H1 (cell line): ENCODE results near the gene ZBTB4. TPM values are rescaled to one million over a fixed set of nuclear protein-coding genes. Genes with fewer than 3 reads are reported as not detected.

Experiments used
- CTCF ChIA-PET: fragments of 300-600 bp; sonication (Branson Sonifier 250); formaldehyde crosslinking; loops from one replicate; lab custom pipeline; 2021; ENCODE audit not compliant: partially characterized antibody; lab: Charles Lee
- POLR2A ChIA-PET: fragments of 300-600 bp; sonication (Branson Sonifier 250); formaldehyde crosslinking; loops from one replicate; lab custom pipeline; 2021; ENCODE audit warnings: inconsistent platforms; ENCODE audit not compliant: partially characterized antibody; lab: Charles Lee
- DNase-seq, 2 experiments: peaks; one replicate each; pipeline versions ENCODE4 v3.0.0 to v3.0.0-alpha.2; 2010 to 2022; ENCODE audit warnings: low spot score in 2 of 2, low read depth in 1 of 2, mixed read lengths in 1 of 2
- FAIRE-seq: peaks from 2 replicates; lab custom pipeline; 2011; peaks lifted over from hg19 to GRCh38; lab: Jason Lieb, UNC
- H2AFZ ChIP-seq: 2 replicates; pipeline ENCODE4 v1.8.1; 2012; ENCODE audit warnings: low read length, inconsistent platforms
- H2AK5ac ChIP-seq: 2 replicates; pipeline ENCODE4 v1.6.1; 2013; ENCODE audit warnings: low read depth, low read length
- H2BK120ac ChIP-seq: replicated peaks from 2 replicates; pipeline ENCODE3; 2013; ENCODE audit warnings: low read depth, low read length, inconsistent platforms
- H2BK12ac ChIP-seq: 2 replicates; pipeline ENCODE4 v1.6.1; 2013; ENCODE audit warnings: low read depth, low read length
- H2BK15ac ChIP-seq: 2 replicates; pipeline ENCODE4 v1.6.1; 2013; ENCODE audit warnings: low read length
- H2BK20ac ChIP-seq: 2 replicates; pipeline ENCODE4 v1.6.1; 2013; ENCODE audit warnings: low read length
- H2BK5ac ChIP-seq: 2 replicates; pipeline ENCODE4 v1.6.1; 2013; ENCODE audit warnings: low read depth, low read length
- H3K14ac ChIP-seq: 2 replicates; pipeline ENCODE4 v1.6.1; 2013; ENCODE audit warnings: inconsistent platforms; ENCODE audit not compliant: insufficient read length
- H3K18ac ChIP-seq: 2 replicates; pipeline ENCODE4 v1.6.1; 2013; ENCODE audit warnings: low read length; ENCODE audit errors: extremely low read depth
- H3K23ac ChIP-seq: 2 replicates; pipeline ENCODE4 v1.6.1; 2013; ENCODE audit warnings: inconsistent platforms; ENCODE audit not compliant: insufficient read length
- H3K23me2 ChIP-seq: 2 replicates; pipeline ENCODE4 v1.6.1; 2013; ENCODE audit warnings: low read depth, low read length
- H3K27ac ChIP-seq: 2 replicates; pipeline ENCODE4 v1.6.1; 2011; ENCODE audit warnings: low read depth, low read length, inconsistent platforms
- H3K27me3 ChIP-seq, 4 experiments: replicated peaks in 1 of 4; 1 replicate in 1 of 4; 2 replicates in 3 of 4; pipeline versions ENCODE4 v1.6.1 to v1.8.1; 2011 to 2013; ENCODE audit warnings: low read length in 3 of 4, mild to moderate bottlenecking in 3 of 4, inconsistent platforms in 2 of 4, mixed read lengths in 2 of 4, moderate library complexity in 1 of 4; ENCODE audit not compliant: control insufficient read depth in 3 of 4, insufficient read depth in 3 of 4; ENCODE audit errors: extremely low read depth in 1 of 4
- H3K36me3 ChIP-seq, 4 experiments: 2 replicates each; pipeline versions ENCODE4 v1.6.1 to v1.8.1; 2011 to 2013; ENCODE audit warnings: mild to moderate bottlenecking in 4 of 4, low read length in 3 of 4, moderate library complexity in 2 of 4, control low read depth in 1 of 4, inconsistent platforms in 1 of 4; ENCODE audit not compliant: insufficient read depth in 4 of 4, control insufficient read depth in 2 of 4
- H3K4ac ChIP-seq: replicated peaks from 2 replicates; pipeline ENCODE3; 2013; ENCODE audit warnings: low read length, low read depth, mixed read lengths, inconsistent platforms; ENCODE audit not compliant: insufficient read length
- H3K4me1 ChIP-seq, 4 experiments: replicated peaks in 1 of 4; 1 replicate in 1 of 4; 2 replicates in 3 of 4; pipeline versions ENCODE4 v1.6.1 to v1.8.1; 2011 to 2013; ENCODE audit warnings: low read length in 3 of 4, inconsistent platforms in 2 of 4, mixed read lengths in 1 of 4; ENCODE audit not compliant: insufficient read depth in 4 of 4, control insufficient read depth in 3 of 4
- H3K4me2 ChIP-seq, 2 experiments: 2 replicates each; pipeline versions ENCODE4 v1.6.1 to v1.8.1; 2011 to 2013; ENCODE audit warnings: low read depth in 2 of 2, low read length in 2 of 2, control low read depth in 1 of 2, inconsistent platforms in 1 of 2, mild to moderate bottlenecking in 1 of 2; ENCODE audit not compliant: insufficient read depth in 1 of 2
- H3K4me3 ChIP-seq, 4 experiments: fragments of 200-600, 300-600 bp in 1 of 4; sonication (generic), shearing (Covaris generic), sonication (Bioruptor Twin) in 1 of 4; 2 replicates each; pipeline versions ENCODE4 v1.5.1 to v1.8.1; 2011 to 2016; ENCODE audit warnings: low read length in 4 of 4, low read depth in 3 of 4, control low read depth in 2 of 4, inconsistent platforms in 2 of 4, mild to moderate bottlenecking in 2 of 4, mixed read lengths in 1 of 4, moderate library complexity in 1 of 4; ENCODE audit not compliant: insufficient read depth in 2 of 4; ENCODE audit errors: extremely low read depth in 1 of 4
- H3K56ac ChIP-seq: replicated peaks from 2 replicates; pipeline ENCODE3; 2013; ENCODE audit warnings: low read depth, mild to moderate bottlenecking, mixed read lengths, low read length, inconsistent platforms; ENCODE audit not compliant: insufficient read length
- H3K79me1 ChIP-seq: 2 replicates; pipeline ENCODE4 v1.6.1; 2013; ENCODE audit warnings: low read depth, low read length, control low read depth
- H3K79me2 ChIP-seq, 2 experiments: 2 replicates each; pipeline versions ENCODE4 v1.6.1 to v1.8.1; 2012 to 2013; ENCODE audit warnings: low read length in 2 of 2, mild to moderate bottlenecking in 2 of 2, inconsistent platforms in 1 of 2; ENCODE audit not compliant: insufficient read depth in 2 of 2, control insufficient read depth in 1 of 2
- H3K9ac ChIP-seq, 4 experiments: replicated peaks in 1 of 4; 1 replicate in 1 of 4; 2 replicates in 3 of 4; pipeline versions ENCODE4 v1.6.1 to v1.8.1; 2011 to 2013; ENCODE audit warnings: low read depth in 3 of 4, low read length in 3 of 4, control low read depth in 2 of 4, mild to moderate bottlenecking in 2 of 4, moderate library complexity in 2 of 4, inconsistent platforms in 1 of 4; ENCODE audit errors: extremely low read depth in 1 of 4
- H3K9me3 ChIP-seq, 2 experiments: 2 replicates each; pipeline versions ENCODE4 v1.6.1 to v1.8.1; 2012 to 2013; ENCODE audit warnings: mild to moderate bottlenecking in 2 of 2, moderate library complexity in 2 of 2, control low read depth in 1 of 2, inconsistent platforms in 1 of 2, low read depth in 1 of 2, low read length in 1 of 2, mixed read lengths in 1 of 2; ENCODE audit not compliant: insufficient read depth in 2 of 2
- H4K20me1 ChIP-seq, 2 experiments: replicated peaks in 1 of 2; 2 replicates each; pipeline versions ENCODE3 to v1.8.1; 2011 to 2013; ENCODE audit warnings: inconsistent platforms in 2 of 2, low read length in 2 of 2, mild to moderate bottlenecking in 1 of 2; ENCODE audit not compliant: insufficient read depth in 2 of 2, control insufficient read depth in 1 of 2
- H4K5ac ChIP-seq: 2 replicates; pipeline ENCODE4 v1.6.1; 2013; ENCODE audit warnings: low read length, low read depth, mixed read lengths, inconsistent platforms; ENCODE audit not compliant: insufficient read length
- H4K8ac ChIP-seq: 2 replicates; pipeline ENCODE4 v1.8.0; 2013; ENCODE audit warnings: mild to moderate bottlenecking, moderate library complexity, low read length, inconsistent platforms; ENCODE audit not compliant: insufficient read depth; ENCODE audit errors: extremely low read depth
- H4K91ac ChIP-seq: replicated peaks from 2 replicates; pipeline ENCODE3; 2013; ENCODE audit warnings: low read length, mixed read lengths, inconsistent platforms; ENCODE audit not compliant: insufficient read length
- ASH2L ChIP-seq: fragments of 200-600, 300-600 bp; sonication (generic); IDR thresholded peaks from one replicate; pipeline ENCODE4 v1.7.1; 2017; ENCODE audit warnings: low read length
- CEBPB ChIP-seq: IDR thresholded peaks from 2 replicates; pipeline ENCODE4 v1.6.1; 2012; ENCODE audit warnings: low read depth, low read length
- JUND ChIP-seq: IDR thresholded peaks from 2 replicates; pipeline ENCODE4 v1.6.1; 2011; ENCODE audit warnings: mild to moderate bottlenecking, improper control_type of control experiment, low read length
- KDM4A ChIP-seq: IDR thresholded peaks from one replicate; pipeline ENCODE4 v1.7.1; 2012; ENCODE audit warnings: low read depth, mild to moderate bottlenecking, moderate library complexity, low read length, inconsistent platforms; ENCODE audit not compliant: severe bottlenecking
- SAP30 ChIP-seq: fragments of 300-600 bp; sonication (generic); IDR thresholded peaks from 2 replicates; pipeline ENCODE4 v1.7.1; 2012; ENCODE audit warnings: low read length, moderate library complexity, mild to moderate bottlenecking, inconsistent platforms; ENCODE audit not compliant: insufficient read depth, insufficient replicate concordance
- SIN3A ChIP-seq, 2 experiments: IDR thresholded peaks in 1 of 2; conservative IDR thresholded peaks in 1 of 2; 2 replicates each; pipeline ENCODE4 v1.6.1; 2011 to 2012; ENCODE audit warnings: low read length in 2 of 2, improper control_type of control experiment in 1 of 2, low read depth in 1 of 2, mild to moderate bottlenecking in 1 of 2
- SP2 ChIP-seq: IDR thresholded peaks from 2 replicates; pipeline ENCODE4 v1.6.1; 2012; ENCODE audit warnings: mild to moderate bottlenecking, low read length, inconsistent platforms
- TAF1 ChIP-seq: IDR thresholded peaks from 2 replicates; pipeline ENCODE4 v1.6.1; 2011; ENCODE audit warnings: mild to moderate bottlenecking, low read depth, low read length
- WGBS, 2 experiments: shearing (Covaris generic) in 1 of 2; methylation state at CpG; one replicate each; pipeline versions ENCODE4 v1.1.6 to v1.1.7; 2013 to 2015; ENCODE audit warnings: low lambda C conversion rate in 2 of 2, mixed read lengths in 2 of 2, inconsistent platforms in 1 of 2, low coverage in 1 of 2, missing lambda C conversion rate in 1 of 2; ENCODE audit not compliant: insufficient replicate concordance in 2 of 2, insufficient coverage in 1 of 2, insufficient read length in 1 of 2; ENCODE audit errors: extremely low coverage in 1 of 2, missing lambda C conversion rate in 1 of 2; 5-methylcytosine and 5-hydroxymethylcytosine counted together
- polyA plus RNA-seq, 7 experiments: library from polyadenylated mRNA; depleted of rRNA in 3 of 7; stranded (reverse) in 5 of 7; unstranded in 2 of 7; fragments of >200 nt in 5 of 7; fragments of 200-250 nt in 2 of 7; gene quantifications; 1 replicate in 5 of 7; 2 replicates in 1 of 7; 4 replicates in 1 of 7; pipeline versions ENCODE4 v1.2.1 to v1.2.3, GENCODE V29; 2011 to 2013; ENCODE audit warnings: missing spikeins in 2 of 7, mixed read lengths in 2 of 7
- total RNA-seq: library from RNA; stranded (reverse); fragmentation: NEBNext Ultra II Directional; extraction: Animal tissue kit (Norgen Biotek cat#: 25700); gene quantifications from 2 replicates; pipeline ENCODE4 v1.2.1, GENCODE V29; 2021
- TF ChIP-seq, protein P1 (sequence below): IDR thresholded peaks from 2 replicates; pipeline ENCODE4 v1.6.1; 2012; ENCODE audit warnings: inconsistent platforms

The ZBTB4 gene
- total and polyA plus RNA-seq, 2 of the 8 experiments (the other 6 are each of a cell fraction or from before 2014, with no cell fraction given), result 5.9 to 10.1 TPM

DNA sequence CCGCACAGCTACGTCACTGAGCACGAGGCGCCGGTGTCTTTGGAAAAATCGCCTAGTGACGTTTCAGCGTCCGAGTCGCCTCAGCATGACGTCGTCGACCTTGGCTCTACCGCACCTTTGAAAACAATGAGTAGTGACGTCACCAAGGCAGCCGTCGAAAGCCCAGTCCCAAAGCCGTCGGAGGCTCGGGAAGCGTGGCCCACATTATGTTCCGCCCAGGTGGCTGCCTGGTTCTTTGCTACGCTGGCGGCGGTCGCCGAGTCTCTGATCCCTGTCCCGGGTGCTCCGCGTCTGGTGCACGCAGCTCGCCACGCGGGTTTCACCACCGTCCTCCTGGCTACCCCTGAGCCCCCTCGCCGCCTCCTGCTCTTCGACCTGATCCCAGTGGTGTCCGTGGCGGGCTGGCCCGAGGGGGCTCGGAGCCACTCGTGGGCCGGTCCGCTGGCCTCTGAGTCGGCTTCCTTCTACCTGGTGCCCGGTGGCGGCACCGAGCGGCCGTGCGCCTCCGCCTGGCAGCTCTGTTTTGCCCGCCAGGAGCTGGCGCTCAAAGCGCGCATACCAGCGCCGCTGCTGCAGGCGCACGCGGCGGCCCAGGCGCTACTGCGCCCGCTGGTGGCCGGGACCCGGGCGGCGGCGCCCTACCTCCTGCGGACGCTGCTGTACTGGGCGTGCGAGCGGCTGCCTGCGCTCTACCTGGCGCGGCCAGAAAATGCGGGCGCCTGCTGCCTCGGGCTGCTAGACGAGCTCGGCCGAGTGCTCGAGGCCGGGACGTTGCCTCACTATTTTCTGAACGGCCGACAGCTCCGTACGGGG is 42.7 kb downstream of the ZBTB4 start:
- peak overlapping the region; percentile 95; the same call in 1 of the 2 replicates for H2BK15ac ChIP-seq
- H3K79me1 ChIP-seq, result no peaks in the 10 kb centered on the region
- no peaks in the 10 kb centered on the region for H3K36me3 ChIP-seq
- H2AFZ ChIP-seq, result 0 out of 2 replicates have a peak overlapping the region, but pooled peaks have one; percentile 43
- H4K5ac ChIP-seq, result peak overlapping the region; percentile 52
- H3K27me3 ChIP-seq, result peaks cover 2 to 19% (median 12%) of the 10 kb centered on the region in 4 experiments; a peak in 6 of 7 replicates
- no peaks in the 10 kb centered on the region for H3K9me3 ChIP-seq
- POLR2A ChIA-PET, result interaction anchor here (0.6 to 15.5 kb wide), 28 partner anchors 8 to 322 kb away, joined by 3 to 339 read pairs (median 4); partner anchors contain the start of genes ACAP1, ASGR2, CHRNB1 and CLDN7
- H3K27ac ChIP-seq, result peak overlapping the region; percentile 59
- peak overlapping the region; percentile 63 for H2BK5ac ChIP-seq
- H2BK120ac ChIP-seq, result peak overlapping the region; percentile 91
- H3K4me2 ChIP-seq, result peak overlapping the region; percentile 91
- H3K4me1 ChIP-seq, result peaks cover 0 to 28% (median 15%) of the 10 kb centered on the region in 4 experiments; a peak in 6 of 7 replicates
- peak overlapping the region; percentile 50 to 83 (median 67) for H3K4me3 ChIP-seq
- H3K9ac ChIP-seq, result peak overlapping the region in 3 of 4 experiments; percentile 1 to 46 (median 6); a peak in 5 of 7 replicates
- H3K14ac ChIP-seq, result no peak overlapping the region
- no peaks in the 10 kb centered on the region for H4K20me1 ChIP-seq
- no peak overlapping the region for H3K4ac ChIP-seq
- peak overlapping the region; percentile 40; the same call in 1 of the 2 replicates for H3K18ac ChIP-seq
- DNase-seq, result peak in 1 of 2 experiments; percentile 87
- peak overlapping the region; percentile 48 for H3K56ac ChIP-seq
- WGBS, 2 experiments, result 3% methylated on average over 83 of the region's 92 CpGs; no CpG with 5 or more reads in 1 of the 2 experiments
- CTCF ChIA-PET, result interaction anchor here (0.6 to 5.1 kb wide), 40 partner anchors 10 to 311 kb away, joined by 3 to 56 read pairs (median 5); partner anchors contain the start of genes KCTD11, SPEM2, TMEM256 and TMEM95
- peak overlapping the region; percentile 94 for H2BK12ac ChIP-seq
- H3K23me2 ChIP-seq, result peaks cover 31% of the 10 kb centered on the region
- H2AK5ac ChIP-seq, result no peak overlapping the region; the same call in 1 of the 2 replicates
- FAIRE-seq, result peak; percentile 69
- no peak overlapping the region for H3K23ac ChIP-seq
- H4K91ac ChIP-seq, result peak overlapping the region; percentile 79
- H3K79me2 ChIP-seq, result no peaks in the 10 kb centered on the region
- no peak overlapping the region for H2BK20ac ChIP-seq
- peak overlapping the region; percentile 97 for H4K8ac ChIP-seq
- TF ChIP-seq SP2 (no peak), ASH2L (no peak), TAF1 (peak; percentile 82), SAP30 (peak; percentile 13), CEBPB (0 out of 2 replicates have a peak, but pooled peaks have one; percentile 13), SIN3A (conservative IDR thresholded peaks at IDR 0.05 in 1 of 2, IDR thresholded peaks at IDR 0.05 in 1 of 2; ENCODE audit: low read depth in 1 of 2, low read length in 2 of 2) (peak; percentile 51 to 72; a peak in 2 of 4 replicates), KDM4A (peak; percentile 73), JUND (peak; percentile 88; the same call in 1 of the 2 replicates)
- TF ChIP-seq, protein P1, sequence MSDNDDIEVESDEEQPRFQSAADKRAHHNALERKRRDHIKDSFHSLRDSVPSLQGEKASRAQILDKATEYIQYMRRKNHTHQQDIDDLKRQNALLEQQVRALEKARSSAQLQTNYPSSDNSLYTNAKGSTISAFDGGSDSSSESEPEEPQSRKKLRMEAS, result peak; percentile 89
